Measurements from ENCODE around the gene ZFP28. TPM values are rescaled to one million over a fixed set of nuclear protein-coding genes. Genes with fewer than 3 reads are reported as not detected.

Gene ZFP28
- total RNA-seq, 4 donors from 2014 or later: 0.20 to 5.4 (median 2.2) TPM

GRCh38 chr19:56596676-56597075, 57.9 kb downstream of the ZFP28 start:
- peaks cover 0 to 11% (median 2%) of the 10 kb centered on the region in 4 donors for H3K36me3 ChIP-seq
- no peaks in the 10 kb centered on the region for H3K27me3 ChIP-seq
- no peak overlapping the region for H3K4me3 ChIP-seq
- H3K27ac ChIP-seq: no peak overlapping the region
- H3K4me1 ChIP-seq: peaks cover 0 to 11% (median 8%) of the 10 kb centered on the region in 4 donors
- in situ Hi-C loops (cut with MboI; ENCODE audit: low pct_ligation_motif_present in 1 of 4, low pct_unique_long_range_greater_than_20kb in 1 of 4, low sequenced_read_pairs in 3 of 4) (no loop called here), intact Hi-C loops (cut with DNase I; ENCODE audit: low total_unique reads) (no loop called here)
- TF ChIP-seq POLR2AphosphoS5 (IDR thresholded peaks at IDR 0.05): no peak
- no peak for TF ChIP-seq EP300 (IDR thresholded peaks at IDR 0.05; ENCODE audit: low read depth)
- TF ChIP-seq, protein P1, sequence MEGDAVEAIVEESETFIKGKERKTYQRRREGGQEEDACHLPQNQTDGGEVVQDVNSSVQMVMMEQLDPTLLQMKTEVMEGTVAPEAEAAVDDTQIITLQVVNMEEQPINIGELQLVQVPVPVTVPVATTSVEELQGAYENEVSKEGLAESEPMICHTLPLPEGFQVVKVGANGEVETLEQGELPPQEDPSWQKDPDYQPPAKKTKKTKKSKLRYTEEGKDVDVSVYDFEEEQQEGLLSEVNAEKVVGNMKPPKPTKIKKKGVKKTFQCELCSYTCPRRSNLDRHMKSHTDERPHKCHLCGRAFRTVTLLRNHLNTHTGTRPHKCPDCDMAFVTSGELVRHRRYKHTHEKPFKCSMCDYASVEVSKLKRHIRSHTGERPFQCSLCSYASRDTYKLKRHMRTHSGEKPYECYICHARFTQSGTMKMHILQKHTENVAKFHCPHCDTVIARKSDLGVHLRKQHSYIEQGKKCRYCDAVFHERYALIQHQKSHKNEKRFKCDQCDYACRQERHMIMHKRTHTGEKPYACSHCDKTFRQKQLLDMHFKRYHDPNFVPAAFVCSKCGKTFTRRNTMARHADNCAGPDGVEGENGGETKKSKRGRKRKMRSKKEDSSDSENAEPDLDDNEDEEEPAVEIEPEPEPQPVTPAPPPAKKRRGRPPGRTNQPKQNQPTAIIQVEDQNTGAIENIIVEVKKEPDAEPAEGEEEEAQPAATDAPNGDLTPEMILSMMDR (IDR thresholded peaks at IDR 0.05): no peak
- TF ChIP-seq POLR2A (IDR thresholded peaks at IDR 0.05): no peak
- H3K9me3 ChIP-seq: peaks cover 0 to 6% of the 10 kb centered on the region in 2 donors
- WGBS, 2 donors (ENCODE audit: low coverage in 1 of 2): 71 to 75% methylated on average over 4 of the region's 4 CpGs
- no peak for DNase-seq

GRCh38 chr19:56597696-56598095, 58.9 kb downstream of the ZFP28 start:
- Histone ChIP-seq H3K36me3 (peaks cover 0 to 19% (median 5%) of the 10 kb centered on the region in 4 donors), H3K9me3 (peaks cover 0 to 6% of the 10 kb centered on the region in 2 donors), H3K27ac (no peak overlapping the region), H3K4me3 (no peak overlapping the region), H3K27me3 (no peaks in the 10 kb centered on the region), H3K4me1 (peaks cover 0 to 11% (median 8%) of the 10 kb centered on the region in 4 donors)
- intact Hi-C loops (cut with DNase I; ENCODE audit: low total_unique reads) (no loop called here), in situ Hi-C loops (cut with MboI; ENCODE audit: low pct_ligation_motif_present in 1 of 4, low pct_unique_long_range_greater_than_20kb in 1 of 4, low sequenced_read_pairs in 3 of 4) (no loop called here)
- WGBS, 2 donors (ENCODE audit: low coverage in 1 of 2): 90 to 92% methylated on average over 4 of the region's 4 CpGs
- DNase-seq: no peak
- no peak for TF ChIP-seq EP300 (IDR thresholded peaks at IDR 0.05; ENCODE audit: low read depth)
- no peak for TF ChIP-seq POLR2AphosphoS5 (IDR thresholded peaks at IDR 0.05)
- no peak for TF ChIP-seq POLR2A (IDR thresholded peaks at IDR 0.05)
- TF ChIP-seq, protein P1 (IDR thresholded peaks at IDR 0.05): no peak

GRCh38 chr19:56601375-56601774, 62.6 kb downstream of the ZFP28 start:
- H3K9me3 ChIP-seq: peaks cover 28 to 40% of the 10 kb centered on the region in 2 donors
- H3K27ac ChIP-seq: no peak overlapping the region
- in situ Hi-C loops (cut with MboI; ENCODE audit: low pct_ligation_motif_present in 1 of 4, low pct_unique_long_range_greater_than_20kb in 1 of 4, low sequenced_read_pairs in 3 of 4) (no loop called here), intact Hi-C loops (cut with DNase I; ENCODE audit: low total_unique reads) (no loop called here)
- no peak for TF ChIP-seq EP300 (IDR thresholded peaks at IDR 0.05; ENCODE audit: low read depth)
- no peak for TF ChIP-seq POLR2AphosphoS5 (IDR thresholded peaks at IDR 0.05)
- no peak for TF ChIP-seq POLR2A (IDR thresholded peaks at IDR 0.05)
- TF ChIP-seq, protein P1 (IDR thresholded peaks at IDR 0.05): no peak
- H3K4me3 ChIP-seq: no peak overlapping the region
- H3K27me3 ChIP-seq: no peaks in the 10 kb centered on the region
- peaks cover 0 to 1% (median under 1%) of the 10 kb centered on the region in 4 donors for H3K4me1 ChIP-seq
- DNase-seq: no peak
- 91% methylated on average over 3 of the region's 3 CpGs; no CpG with 5 or more reads in 1 of the 2 donors for WGBS, 2 donors (ENCODE audit: low coverage in 1 of 2)
- H3K36me3 ChIP-seq: peaks cover 0 to 25% (median 7%) of the 10 kb centered on the region in 4 donors

- Histone ChIP-seq H3K36me3 (peaks cover 0 to 19% (median 7%) of the 10 kb centered on the region in 4 donors), H3K9me3 (peaks cover 44 to 49% of the 10 kb centered on the region in 2 donors), H3K4me3 (no peak overlapping the region), H3K27me3 (no peaks in the 10 kb centered on the region), H3K27ac (no peak overlapping the region), H3K4me1 (no peaks in the 10 kb centered on the region)
- in situ Hi-C loops (cut with MboI; ENCODE audit: low pct_ligation_motif_present in 1 of 4, low pct_unique_long_range_greater_than_20kb in 1 of 4, low sequenced_read_pairs in 3 of 4) (no loop called here), intact Hi-C loops (cut with DNase I; ENCODE audit: low total_unique reads) (no loop called here)
- DNase-seq: no peak
- 83% methylated on average over 2 to 6 of the region's 6 CpGs for WGBS, 2 donors (ENCODE audit: low coverage in 1 of 2)
- no peak for TF ChIP-seq POLR2A (IDR thresholded peaks at IDR 0.05)
- TF ChIP-seq EP300 (IDR thresholded peaks at IDR 0.05; ENCODE audit: low read depth): no peak
- TF ChIP-seq, protein P1 (IDR thresholded peaks at IDR 0.05): no peak
- TF ChIP-seq POLR2AphosphoS5 (IDR thresholded peaks at IDR 0.05): no peak
Measured at GRCh38 chr19:56603829-56604228, 65.1 kb downstream of the ZFP28 start.

Other genes with a start within 250 kb of the ZFP28 start
- gene ZSCAN5A, start 224.1 kb upstream of the ZFP28 start, total RNA-seq: 10 to 100 TPM in 3 of 4 donors, 1 to 10 TPM in 1; 8.2 to 15.2 (median 12.6) TPM
- 10 to 100 TPM in 1 of 4 donors, 1 to 10 TPM in 2, not detected in 1; 1.5 to 10.8 (median 5.2) TPM for gene ZNF582, start 145.4 kb upstream of the ZFP28 start, total RNA-seq
- 1 to 10 TPM; 3.3 to 4.1 (median 3.5) TPM for gene ZNF583, start 134.6 kb upstream of the ZFP28 start, total RNA-seq
- gene ZNF667, start 61.6 kb upstream of the ZFP28 start, total RNA-seq: 1 to 10 TPM in 2 of 4 donors, under 1 TPM in 2; 0.75 to 6.4 (median 1.0) TPM
- gene ZNF471, start 31.1 kb upstream of the ZFP28 start, total RNA-seq: 1 to 10 TPM; 1.8 to 3.5 (median 2.2) TPM
- gene ZNF470, start 28.5 kb downstream of the ZFP28 start, total RNA-seq: 1 to 10 TPM in 3 of 4 donors, under 1 TPM in 1; 0.37 to 5.6 (median 1.5) TPM
- 10 to 100 TPM in 1 of 4 donors, 1 to 10 TPM in 3; 4.4 to 10.5 (median 5.6) TPM for gene ZNF71, start 56.4 kb downstream of the ZFP28 start, total RNA-seq
- not detected for gene SMIM17, start 104.2 kb downstream of the ZFP28 start, total RNA-seq
- gene ZNF835, start 132.8 kb downstream of the ZFP28 start, total RNA-seq: 1 to 10 TPM in 2 of 4 donors, under 1 TPM in 1, not detected in 1; 0.37 to 2.2 (median 1.4) TPM

Measured in transverse colon (tissue), 4 donors.